Activated CD4-positive, alpha-beta T cell treated with anti-CD3 and anti-CD28 coated beads, Interleukin-2, amount 50 U/mL, for 4 hours (primary cell): ENCODE measurements around the gene ADAR.

Source experiments
- DNase-seq, 2 experiments: peaks; one replicate each; pipeline ENCODE4 v3.0.0-alpha.2; 2020

ADAR gene

DNA sequence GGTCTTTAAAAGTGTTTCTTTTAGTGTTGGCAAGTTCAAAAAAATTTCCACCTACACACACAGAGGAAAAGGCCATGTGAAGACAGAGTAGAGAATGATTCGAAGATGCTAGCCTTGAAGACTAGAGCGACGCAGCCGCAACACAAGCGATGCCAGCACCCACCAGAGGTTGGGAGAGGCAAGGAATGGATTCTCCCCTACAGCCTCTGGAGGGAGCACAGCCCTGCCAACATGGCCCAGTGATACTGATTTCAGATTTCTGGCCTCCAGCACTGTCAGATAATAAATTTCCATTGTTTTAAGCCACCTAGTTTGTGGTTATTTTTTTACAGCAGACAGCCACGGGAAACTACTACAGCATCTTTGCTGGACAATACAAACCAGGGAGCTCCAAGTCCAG lies 6.9 kb upstream of the ADAR start:
- no peak for DNase-seq

GRCh38 chr1:154614247-154614646 lies 6.3 kb upstream of the ADAR start:
- DNase-seq = no peak

DNA sequence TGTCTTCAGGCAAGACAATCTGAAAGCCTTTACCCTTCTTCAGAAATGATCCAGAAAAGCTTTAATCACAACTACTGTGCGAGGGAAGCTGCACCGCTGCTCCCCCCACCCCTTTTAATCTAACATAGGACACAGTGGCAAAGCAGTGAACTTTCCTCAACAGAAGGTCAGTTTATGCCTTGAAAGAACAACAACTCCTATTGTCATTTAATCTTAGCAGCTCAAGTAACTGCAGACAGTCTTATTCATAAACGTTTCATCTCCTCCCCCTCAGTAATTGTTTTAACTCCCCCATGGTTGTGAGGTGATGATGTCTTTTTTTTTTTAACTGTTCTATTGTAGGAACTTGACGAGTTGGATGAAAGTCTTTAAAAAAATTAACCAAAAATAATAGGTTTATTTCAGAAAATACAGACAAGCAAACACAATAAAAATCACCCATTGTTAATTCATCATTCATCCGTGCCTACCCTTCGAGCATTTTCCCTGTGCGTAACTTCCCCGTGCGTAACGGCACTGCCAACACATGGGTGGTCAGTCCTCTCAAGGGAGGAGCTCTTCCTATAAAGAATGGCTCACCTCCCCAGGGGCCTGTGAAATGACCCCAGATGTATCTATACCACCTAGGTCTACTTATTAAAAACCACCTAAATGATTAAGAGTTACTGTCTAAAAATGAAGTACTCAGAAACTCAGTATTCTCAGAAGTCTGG lies 3.3 kb upstream of the ADAR start:
- DNase-seq = no peak

DNA sequence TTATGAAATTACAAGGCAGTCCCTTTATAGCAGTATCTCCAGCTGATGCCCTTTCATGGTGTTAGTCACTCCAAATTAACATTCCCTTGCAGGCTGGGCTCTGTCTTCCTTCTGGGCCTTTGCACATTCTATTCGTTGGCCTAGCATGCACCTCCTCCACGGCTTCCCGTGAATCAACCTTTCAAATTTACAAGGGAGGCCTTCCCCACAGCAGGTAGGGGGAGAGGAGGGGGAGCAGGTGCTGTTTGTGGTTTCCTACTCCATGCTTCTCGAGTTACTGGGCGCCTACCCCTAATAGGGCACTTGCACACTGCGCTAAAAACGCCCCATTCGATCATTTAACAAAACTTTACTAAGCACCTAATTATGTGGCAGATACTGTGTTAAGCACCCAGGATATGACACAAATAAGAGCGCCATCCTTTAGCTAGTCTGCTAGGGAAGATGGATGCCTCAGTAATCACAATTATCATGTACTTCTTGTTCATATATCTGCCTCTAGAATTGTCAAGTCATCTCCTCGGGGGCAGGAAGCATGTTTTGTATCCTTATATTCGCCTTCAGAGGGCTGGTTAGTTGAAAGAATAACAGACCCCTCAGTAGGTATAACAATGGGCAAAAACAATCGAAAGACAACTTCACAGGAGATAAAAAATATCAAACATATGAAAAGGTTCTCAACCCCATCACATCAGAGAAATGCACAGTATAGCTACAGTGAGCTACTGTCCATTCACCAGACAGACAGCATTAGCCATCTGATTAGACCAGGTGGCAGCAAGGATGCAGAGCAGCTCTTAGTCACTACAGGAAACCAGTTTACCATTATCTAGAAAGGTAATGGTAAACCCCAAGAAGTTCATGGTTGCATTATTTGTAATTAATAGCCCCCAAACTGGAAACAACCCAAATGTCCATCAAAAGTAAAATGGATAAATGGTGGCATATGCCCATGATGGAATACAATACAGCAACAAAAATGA lies 1.7 kb upstream of the ADAR start:
- DNase-seq = peak; percentile 59 to 60

DNA sequence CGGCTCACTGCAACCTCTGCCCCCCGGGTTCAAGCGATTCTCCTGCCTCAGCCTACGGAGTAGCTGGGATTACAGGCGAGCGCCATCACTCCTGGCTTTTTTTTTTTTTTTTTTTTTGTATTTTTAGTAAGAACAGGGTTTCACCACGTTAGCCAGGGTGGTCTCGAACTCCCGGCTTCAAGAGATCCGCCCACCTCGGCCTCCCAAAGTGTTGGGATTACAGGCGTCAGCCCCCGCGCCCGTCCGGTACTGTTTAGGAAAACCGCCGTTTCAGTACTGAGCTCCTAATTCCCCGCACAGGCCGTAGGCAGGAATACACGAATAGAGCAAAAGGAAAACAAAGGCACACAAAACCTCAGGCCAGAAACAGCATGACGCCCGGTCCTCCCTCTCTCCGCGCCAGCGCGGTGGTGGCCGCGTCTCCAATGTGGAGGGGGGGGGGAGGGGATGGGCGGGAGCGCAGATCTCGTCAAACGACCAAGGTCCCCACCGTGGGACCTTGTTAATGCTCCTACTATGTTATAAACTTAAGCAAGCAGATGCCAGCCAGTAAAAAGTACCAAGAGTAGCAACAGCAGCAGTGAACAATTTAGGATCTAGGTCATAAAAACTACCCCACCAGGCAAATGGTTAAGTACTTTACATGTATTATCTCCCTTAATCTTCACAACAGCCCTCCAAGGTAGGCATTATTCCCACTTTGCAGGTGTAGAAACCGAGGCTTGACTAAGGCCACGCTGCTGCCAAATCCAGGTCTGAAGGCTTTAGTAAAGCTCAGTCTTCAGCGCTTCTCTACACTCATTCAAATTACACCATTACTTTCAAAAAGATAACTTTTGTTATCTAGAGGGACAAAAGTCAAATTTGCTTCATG lies 648 bp upstream of the ADAR start:
- DNase-seq = peak in 1 of 2 experiments; percentile 9

- DNase-seq = no peak
These were observed 829 bp downstream of the ADAR start for GRCh38 chr1:154607106-154607608.

GRCh38 chr1:154605534-154605933 lies 2.5 kb downstream of the ADAR start:
- no peak for DNase-seq

DNA sequence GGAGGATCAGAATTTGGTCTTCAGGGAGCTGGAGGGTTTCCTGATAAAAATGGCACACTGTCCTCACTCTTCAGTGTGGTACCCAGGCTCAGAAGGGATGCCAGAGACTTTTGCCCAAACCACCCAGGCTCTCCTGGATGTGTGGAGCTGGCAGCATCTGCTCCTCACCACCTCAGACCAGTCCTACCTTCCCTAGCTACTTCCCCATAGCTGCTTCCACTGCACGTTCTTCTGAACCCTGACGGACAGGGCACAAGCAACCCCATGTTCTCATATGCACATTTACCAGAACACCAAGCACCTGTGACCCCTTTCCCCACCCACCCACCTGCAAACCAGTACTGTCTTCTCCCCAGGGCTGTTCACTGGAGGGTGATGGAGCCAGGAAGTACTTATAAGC lies 4.7 kb downstream of the ADAR start:
- DNase-seq = no peak

DNA sequence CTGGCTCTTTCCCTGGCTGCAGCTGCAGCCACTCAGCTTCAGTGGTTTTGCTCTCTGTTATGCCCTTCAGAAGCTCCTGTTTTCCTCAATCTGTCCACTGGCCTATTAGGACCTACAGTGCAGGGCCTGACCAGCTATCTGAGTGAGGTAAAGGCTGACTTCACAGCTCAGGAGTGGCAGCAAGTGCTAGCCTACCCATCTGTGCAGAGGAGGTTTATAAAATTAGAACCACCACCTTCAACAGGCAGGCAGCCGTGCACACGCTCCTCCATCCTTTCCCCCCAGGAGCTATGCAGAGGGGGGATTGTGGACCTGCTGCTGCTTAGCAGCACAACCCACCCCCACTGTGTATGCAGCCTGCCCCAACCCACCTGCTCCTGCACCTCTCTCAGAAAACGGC lies 8.3 kb downstream of the ADAR start:
- DNase-seq = no peak

- DNase-seq = no peak
These were observed 8.9 kb downstream of the ADAR start for GRCh38 chr1:154598871-154599635.

DNA sequence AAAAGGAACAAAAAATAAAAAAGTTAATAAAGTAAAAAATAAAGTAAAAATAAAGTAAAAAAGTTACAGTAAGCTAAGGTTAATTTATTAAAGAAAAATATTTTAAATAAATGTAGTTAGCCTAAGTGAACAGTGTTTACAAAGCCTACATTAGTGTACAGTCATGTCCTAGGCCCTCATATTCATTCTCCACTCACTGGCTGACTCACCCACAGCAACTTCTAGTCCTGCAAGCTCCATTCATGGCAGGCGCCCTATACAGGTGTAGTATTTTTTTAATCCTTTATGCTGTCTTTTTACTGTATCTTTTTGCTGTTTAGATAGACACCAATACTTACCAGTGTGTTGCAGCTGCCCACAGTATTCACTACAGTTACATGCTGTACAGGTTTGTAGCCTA lies 12.4 kb downstream of the ADAR start:
- DNase-seq = no peak

- no peak for DNase-seq
These were observed 13.2 kb downstream of the ADAR start for GRCh38 chr1:154594811-154595210.

- DNase-seq = no peak
These were observed 14.6 kb downstream of the ADAR start for GRCh38 chr1:154593390-154593789.

GRCh38 chr1:154591206-154591605 lies 16.8 kb downstream of the ADAR start:
- no peak for DNase-seq

GRCh38 chr1:154590756-154591155 lies 17.2 kb downstream of the ADAR start:
- no peak for DNase-seq

DNA sequence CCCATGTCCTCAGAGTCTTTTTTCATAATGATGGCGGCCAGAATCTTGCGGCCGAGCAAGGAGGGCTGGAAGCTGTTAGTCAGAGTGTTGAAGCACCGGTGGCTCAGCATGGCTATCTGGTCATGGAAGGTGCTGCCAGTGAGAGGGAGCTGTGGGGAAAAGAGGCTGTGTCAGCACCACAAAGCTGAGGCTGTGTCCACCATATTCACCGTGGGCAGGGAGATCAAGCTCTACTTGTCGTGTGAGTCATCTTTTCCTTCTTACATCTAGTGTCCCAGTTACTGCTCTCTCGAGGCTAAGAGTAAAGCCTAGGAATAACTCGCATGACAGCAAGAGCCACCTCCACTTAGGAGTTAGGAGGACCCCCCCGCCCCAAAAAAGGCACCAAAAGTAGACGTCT lies 18.2 kb downstream of the ADAR start:
- no peak for DNase-seq

GRCh38 chr1:154586641-154587040 lies 21.3 kb downstream of the ADAR start:
- DNase-seq = no peak

DNA sequence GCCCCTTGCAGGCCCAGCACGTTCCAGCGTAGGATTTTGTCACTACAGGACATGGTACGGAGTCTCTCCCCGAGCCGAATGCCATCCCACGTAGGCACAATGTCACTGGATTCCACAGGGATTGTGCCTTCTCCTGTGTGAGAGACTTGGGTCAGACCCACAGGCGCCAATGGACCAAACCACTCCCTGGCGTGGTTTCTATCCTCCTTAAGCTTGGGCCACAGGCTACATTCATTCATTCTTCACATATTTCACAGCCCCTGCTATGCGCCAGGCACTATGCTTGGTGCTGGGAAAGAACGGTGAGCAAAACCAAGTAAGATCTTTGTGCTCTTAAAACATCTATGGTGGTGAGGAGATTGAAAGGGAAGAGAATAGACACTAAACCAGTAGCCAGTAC lies 21.8 kb downstream of the ADAR start:
- DNase-seq = no peak

- DNase-seq = no peak
These were observed 23.6 kb downstream of the ADAR start for GRCh38 chr1:154584267-154584994.

- no peak for DNase-seq
These were observed 24.2 kb downstream of the ADAR start for GRCh38 chr1:154583773-154584172.

GRCh38 chr1:154582885-154583284 lies 25.1 kb downstream of the ADAR start:
- no peak for DNase-seq
